ENCODE results near the gene PLEKHH1. TPM values are rescaled to one million over a fixed set of nuclear protein-coding genes. Genes with fewer than 3 reads are reported as not detected.

The PLEKHH1 gene
- total and polyA plus RNA-seq, 2 of the 8 experiments (the other 6 are each of a cell fraction or from before 2014, with no cell fraction given), result 28.3 to 33.3 TPM

GRCh38 chr14:67577181-67577808 is 44.2 kb downstream of the PLEKHH1 start (continued):
- no peak for TF ChIP-seq SIN3A (conservative IDR thresholded peaks at IDR 0.05 in 1 of 2, IDR thresholded peaks at IDR 0.05 in 1 of 2; ENCODE audit: low read depth in 1 of 2, low read length in 2 of 2)
- TF ChIP-seq NRF1 (IDR thresholded peaks at IDR 0.05; ENCODE audit: low read depth, low read length), result no peak
- TF ChIP-seq POU5F1 (IDR thresholded peaks at IDR 0.05; ENCODE audit: low read depth, low read length), result no peak
- no peak for TF ChIP-seq EP300 (IDR thresholded peaks at IDR 0.05; ENCODE audit: borderline replicate concordance in 1 of 2, low read depth in 2 of 2, low read length in 2 of 2)
- no peak for TF ChIP-seq GTF2F1 (IDR thresholded peaks at IDR 0.05; ENCODE audit: borderline replicate concordance, low read depth, low read length)
